HepG2 (cell line): Measurements from ENCODE around the gene AKR1C3.

Experiments used
- FOXJ3 ChIP-seq: sonication (generic); formaldehyde crosslinking; IDR thresholded peaks from 2 replicates; pipeline ENCODE4 v1.4.0; 2020; ENCODE audit warnings: missing genetic modification reagents, mild to moderate bottlenecking, borderline replicate concordance
- JUND ChIP-seq: sonication (generic); formaldehyde crosslinking; IDR thresholded peaks from 2 replicates; pipeline ENCODE4 v1.8.0; 2022; ENCODE audit warnings: mild to moderate bottlenecking, missing genetic modification reagents
- RARA ChIP-seq: IDR thresholded peaks from 2 replicates; pipeline ENCODE4 v1.6.1; 2016; ENCODE audit warnings: missing genetic modification reagents, missing compliant biosample characterization
- TF ChIP-seq, protein P1 (sequence below): sonication (generic); formaldehyde crosslinking; IDR thresholded peaks from 2 replicates; pipeline ENCODE4 v1.8.0; 2022; ENCODE audit warnings: mild to moderate bottlenecking, missing genetic modification reagents; ENCODE audit not compliant: insufficient replicate concordance

GRCh38 chr10:5088703-5089261 is 5.4 kb upstream of the AKR1C3 start:
- TF ChIP-seq, protein P1, sequence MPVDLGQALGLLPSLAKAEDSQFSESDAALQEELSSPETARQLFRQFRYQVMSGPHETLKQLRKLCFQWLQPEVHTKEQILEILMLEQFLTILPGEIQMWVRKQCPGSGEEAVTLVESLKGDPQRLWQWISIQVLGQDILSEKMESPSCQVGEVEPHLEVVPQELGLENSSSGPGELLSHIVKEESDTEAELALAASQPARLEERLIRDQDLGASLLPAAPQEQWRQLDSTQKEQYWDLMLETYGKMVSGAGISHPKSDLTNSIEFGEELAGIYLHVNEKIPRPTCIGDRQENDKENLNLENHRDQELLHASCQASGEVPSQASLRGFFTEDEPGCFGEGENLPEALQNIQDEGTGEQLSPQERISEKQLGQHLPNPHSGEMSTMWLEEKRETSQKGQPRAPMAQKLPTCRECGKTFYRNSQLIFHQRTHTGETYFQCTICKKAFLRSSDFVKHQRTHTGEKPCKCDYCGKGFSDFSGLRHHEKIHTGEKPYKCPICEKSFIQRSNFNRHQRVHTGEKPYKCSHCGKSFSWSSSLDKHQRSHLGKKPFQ (CRISPR knock-in tag): no peak
- TF ChIP-seq FOXJ3 (CRISPR knock-in tag) (no peak), RARA (CRISPR knock-in tag) (no peak), JUND (CRISPR knock-in tag) (no peak)
